HG02588 (cell line): ENCODE results near the gene CCR1.
"Not testable (repeated sequence)": the region's sequence is repeated elsewhere in the genome, so short reads cannot be mapped to it uniquely, and the experiment has no call there.

Source experiments
- ATAC-seq: cut with Tn5 transposase; IDR thresholded peaks from one replicate; pipeline ENCODE4 v1.9.1; 2021; ENCODE audit warnings: mild to moderate bottlenecking, moderate library complexity; ENCODE audit not compliant: unreplicated experiment

The CCR1 gene

DNA sequence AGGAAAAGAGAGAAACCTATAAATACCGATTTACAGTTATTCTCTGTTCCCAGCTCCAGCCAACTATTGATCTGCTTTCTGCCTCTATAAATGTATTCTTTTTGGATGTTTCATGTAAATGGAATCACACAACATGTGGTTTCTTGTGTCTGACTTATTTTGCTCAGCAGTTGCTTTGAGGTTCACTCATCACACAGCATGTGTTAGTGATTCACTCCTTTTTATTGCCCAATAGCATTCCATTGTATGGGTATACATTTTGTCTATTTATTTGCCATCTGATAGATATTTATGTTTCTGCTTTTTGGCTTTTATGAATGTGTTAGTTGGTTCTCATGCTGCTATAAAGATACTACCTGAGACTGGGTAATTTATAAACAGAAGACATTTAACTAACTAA lies 23.6 kb downstream of the CCR1 start:
- no peak for ATAC-seq

GRCh38 chr3:46183330-46183729 lies 24.8 kb downstream of the CCR1 start:
- ATAC-seq: no peak

DNA sequence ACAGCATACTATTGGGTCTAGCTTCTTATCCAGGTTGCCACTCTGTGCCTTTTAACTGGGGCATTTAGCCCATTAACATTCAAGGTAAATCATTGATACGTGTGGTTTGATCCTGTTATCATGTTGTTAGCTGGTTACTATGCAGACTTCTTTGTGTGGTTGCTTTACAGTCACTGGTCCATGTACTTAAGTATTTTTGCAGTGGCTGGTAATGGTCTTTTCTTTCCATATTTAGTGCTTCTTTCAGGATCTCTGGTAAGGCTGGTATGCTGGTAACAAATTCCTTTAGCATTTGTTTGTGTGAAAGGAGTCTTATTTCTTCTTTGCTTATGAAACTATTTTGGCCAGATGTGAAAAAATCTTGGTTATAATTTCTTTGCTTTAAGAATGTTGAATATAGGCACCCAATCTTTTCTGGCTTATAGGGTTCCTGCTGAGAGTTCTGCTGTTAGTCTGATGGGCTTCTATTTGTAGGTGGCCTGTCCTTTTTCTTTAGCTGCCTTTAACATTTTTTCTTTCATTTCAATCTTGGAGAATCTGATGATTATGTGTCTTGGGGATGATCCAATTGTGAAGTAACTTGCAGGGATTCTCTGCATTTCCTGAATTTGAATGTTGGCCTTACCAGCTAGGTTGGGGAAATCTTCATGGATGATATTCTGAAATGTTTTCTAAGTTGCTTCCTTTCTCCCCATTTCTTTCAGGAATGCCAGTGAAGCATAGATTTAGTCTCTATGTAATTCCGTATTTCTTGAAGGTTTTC lies 39.3 kb downstream of the CCR1 start:
- no peak for ATAC-seq

GRCh38 chr3:46163556-46164041 lies 44.5 kb downstream of the CCR1 start:
- ATAC-seq: no peak

DNA sequence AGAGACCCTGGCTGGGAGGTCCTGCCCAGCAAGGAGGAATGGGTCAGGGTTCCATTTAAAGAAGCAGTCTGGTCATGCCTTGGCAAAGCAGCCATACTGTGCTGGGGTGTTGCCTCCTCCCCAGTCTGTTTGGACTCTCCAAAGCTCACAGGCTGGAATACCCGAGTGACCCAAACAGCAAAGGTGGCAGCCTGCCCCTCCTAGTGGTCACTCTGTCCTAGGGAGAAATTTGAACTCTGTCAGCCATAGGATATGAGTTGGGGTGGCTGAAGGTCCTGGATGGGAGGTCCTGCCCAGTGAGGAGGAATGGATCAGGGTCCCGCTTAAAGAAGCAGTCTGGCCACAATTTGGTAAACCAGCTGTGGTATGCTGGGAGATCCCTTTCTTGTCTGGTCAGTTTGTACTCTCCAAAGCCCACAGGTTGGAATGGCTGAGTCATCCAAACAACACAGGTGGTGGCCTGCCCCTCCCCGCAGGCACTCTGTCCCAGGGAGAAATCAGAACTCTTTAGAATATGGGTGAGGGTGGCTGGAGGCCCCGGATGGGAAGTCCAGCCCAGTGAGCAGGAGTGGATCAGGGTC lies 45.0 kb downstream of the CCR1 start:
- no peak for ATAC-seq

GRCh38 chr3:46157685-46158084 lies 50.4 kb downstream of the CCR1 start:
- ATAC-seq: not testable (repeated sequence)

- no peak for ATAC-seq
Observed at GRCh38 chr3:46154311-46154710, 53.8 kb downstream of the CCR1 start.
